GM18526 (cell line): ENCODE measurements around the gene PHF21B.

Source experiments
- POLR2A ChIP-seq: IDR thresholded peaks from 3 replicates; pipeline ENCODE4 v1.6.1; 2011; ENCODE audit not compliant: insufficient read length; ENCODE audit errors: extremely low read depth

The PHF21B gene

DNA sequence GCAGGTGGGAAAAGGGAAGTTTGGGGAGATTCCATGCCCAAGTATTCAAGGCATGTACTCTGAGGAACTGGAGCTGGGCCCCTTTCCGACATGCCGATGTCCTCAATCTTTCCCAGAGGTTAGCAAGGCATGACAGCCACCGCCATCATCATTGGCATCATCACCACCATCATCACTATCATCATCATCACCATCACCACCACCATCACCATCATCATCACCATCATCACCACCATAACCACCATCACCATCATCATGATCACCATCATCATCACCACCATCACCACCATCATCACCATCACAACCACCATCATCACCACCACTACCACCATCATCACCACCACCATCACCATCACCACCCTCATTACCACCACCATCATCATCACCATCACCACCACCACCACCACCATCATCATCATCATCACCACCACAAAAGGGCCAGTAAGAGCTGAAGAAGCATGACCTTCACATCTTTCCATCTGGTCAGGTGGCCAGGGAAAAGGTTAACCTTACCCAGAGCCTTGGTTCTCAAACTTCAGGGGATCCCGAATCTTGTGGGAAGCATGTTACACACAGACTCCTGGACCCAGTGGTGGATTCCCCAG, 25.8 kb downstream of the PHF21B start:
- no peak for TF ChIP-seq POLR2A

DNA sequence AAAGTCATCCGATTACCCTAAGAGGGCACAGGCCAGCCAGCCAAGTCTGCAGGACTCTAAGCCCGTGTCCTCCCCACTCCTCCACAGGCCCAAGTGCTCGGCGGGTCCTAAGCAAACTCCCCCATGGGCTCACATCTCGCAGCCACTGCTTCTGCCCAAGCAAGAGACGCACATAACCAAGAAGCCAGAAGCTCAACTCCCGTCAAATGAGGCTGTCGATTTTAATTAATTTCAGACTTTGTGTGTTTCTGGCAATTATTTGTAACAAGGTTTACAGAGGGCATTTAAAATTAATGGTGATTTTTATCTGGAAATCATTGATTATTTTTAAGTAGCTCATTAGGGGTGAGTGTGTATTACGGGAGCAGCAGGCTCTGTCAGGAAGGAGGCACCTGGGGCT, 27.4 kb downstream of the PHF21B start:
- TF ChIP-seq POLR2A: no peak

DNA sequence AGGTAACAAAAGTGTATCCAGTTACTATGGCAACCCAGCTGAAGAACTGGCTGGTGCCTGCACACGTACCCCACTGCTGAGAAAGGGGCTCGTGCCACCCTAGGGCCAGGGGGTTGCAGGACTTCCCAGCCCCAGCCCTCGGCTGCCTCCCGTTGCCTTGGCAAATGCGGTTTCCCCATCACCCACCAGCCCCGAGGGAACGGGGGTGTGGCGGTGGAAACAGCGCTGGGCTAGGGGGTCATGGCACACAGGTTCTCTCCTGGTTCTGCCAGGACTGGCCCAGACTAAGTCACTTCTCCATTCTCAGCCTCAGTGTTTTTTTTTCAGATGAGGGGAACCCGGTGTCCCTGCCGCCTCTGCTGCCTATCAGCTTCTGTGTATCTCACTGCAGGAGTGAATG, 27.9 kb downstream of the PHF21B start:
- no peak for TF ChIP-seq POLR2A

DNA sequence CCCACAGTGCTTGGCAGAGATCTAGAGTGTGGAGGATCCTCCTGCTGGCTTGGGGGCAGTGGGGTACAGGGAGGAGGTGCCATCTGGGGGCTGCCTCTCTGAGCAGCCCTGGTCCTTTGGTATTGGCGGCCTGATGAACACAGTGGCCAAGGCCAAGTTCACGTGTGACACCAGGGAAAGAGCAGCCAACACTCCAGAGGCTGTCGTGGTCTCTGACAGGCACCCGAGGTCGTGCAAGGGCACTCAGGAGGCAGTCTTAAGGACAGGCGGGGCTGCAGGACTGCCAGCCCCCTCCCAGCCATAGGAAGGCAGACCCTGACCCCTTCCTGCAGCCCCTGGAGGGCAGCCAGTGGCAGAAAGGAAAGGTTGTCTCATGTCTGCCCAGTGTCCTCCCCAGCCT, 30.7 kb downstream of the PHF21B start:
- TF ChIP-seq POLR2A: no peak

DNA sequence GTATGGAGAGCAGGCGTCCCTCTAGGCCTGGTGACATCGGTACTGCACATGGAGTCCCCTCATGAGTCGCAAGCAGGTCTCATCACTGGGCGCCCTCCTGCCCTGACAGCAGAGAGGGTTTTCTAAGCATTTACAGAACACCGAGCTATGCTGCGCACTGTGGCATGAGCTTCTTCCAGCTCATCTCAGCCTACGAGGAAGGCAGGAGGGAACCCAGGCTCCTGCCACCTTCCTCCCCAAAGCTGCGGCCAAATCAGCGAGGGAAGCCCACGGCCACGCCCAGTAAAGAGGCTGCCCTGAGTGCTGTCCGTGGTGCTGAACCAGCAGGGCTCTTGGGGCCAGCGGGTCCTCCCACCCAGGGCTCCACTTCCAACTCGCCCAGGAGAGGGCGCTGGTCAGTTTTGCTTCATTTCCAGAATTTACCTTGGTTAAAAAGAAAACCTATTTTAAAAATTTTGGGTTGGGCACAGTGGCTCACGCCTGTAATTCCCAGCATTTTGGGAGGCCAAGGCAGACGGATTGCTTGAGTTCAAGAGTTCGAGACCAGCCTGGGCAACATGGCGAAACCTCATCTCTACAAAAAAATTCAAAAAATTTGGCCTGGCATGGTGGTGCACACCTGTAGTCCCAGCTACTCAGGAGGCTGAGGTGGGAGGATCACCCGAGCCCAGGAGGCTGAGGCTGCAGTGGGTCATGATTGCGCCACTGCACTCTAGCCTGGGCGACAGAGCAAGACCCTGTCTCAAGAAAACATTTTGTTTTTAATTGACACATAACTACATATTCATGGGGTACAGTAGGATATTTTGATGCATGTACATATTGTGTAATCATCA, 34.2 kb downstream of the PHF21B start:
- no peak for TF ChIP-seq POLR2A

DNA sequence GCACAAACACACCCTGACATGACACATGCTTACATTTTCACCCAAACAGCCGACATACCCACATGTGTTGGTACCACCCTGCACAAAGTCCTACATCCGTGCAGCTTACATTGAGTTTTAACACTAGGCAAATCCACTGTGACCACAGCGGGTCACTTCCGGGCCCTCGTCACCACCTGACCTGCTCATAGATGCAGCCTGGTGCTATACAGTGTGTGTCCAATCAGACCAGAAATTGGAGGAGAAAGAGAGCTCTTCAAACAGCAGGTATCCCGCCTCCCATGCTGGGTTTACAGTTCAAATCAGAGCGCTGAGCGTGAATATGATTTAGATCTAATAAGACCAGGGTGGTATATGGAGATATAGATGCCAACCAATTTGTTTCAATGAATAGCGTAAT, 35.4 kb downstream of the PHF21B start:
- TF ChIP-seq POLR2A: no peak

DNA sequence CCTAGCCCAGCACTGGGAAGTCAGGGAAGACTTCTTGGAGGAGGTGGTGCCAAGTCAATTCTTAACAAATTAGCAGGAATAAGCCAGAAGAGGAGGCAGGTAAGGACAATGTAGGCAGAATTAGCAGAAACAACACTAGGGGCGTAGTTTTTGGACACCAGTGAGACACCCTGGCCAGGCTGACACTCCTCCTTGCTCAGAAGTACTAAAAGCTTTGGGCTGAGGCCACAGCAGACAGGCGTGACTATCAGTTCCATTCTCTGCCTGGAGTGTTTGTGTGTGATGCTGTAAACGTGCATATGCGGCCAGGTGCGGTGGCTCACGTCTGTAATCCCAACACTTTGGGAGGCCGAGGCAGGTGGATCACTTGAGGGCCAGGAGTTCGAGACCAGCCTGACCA, 36.0 kb downstream of the PHF21B start:
- TF ChIP-seq POLR2A: no peak

DNA sequence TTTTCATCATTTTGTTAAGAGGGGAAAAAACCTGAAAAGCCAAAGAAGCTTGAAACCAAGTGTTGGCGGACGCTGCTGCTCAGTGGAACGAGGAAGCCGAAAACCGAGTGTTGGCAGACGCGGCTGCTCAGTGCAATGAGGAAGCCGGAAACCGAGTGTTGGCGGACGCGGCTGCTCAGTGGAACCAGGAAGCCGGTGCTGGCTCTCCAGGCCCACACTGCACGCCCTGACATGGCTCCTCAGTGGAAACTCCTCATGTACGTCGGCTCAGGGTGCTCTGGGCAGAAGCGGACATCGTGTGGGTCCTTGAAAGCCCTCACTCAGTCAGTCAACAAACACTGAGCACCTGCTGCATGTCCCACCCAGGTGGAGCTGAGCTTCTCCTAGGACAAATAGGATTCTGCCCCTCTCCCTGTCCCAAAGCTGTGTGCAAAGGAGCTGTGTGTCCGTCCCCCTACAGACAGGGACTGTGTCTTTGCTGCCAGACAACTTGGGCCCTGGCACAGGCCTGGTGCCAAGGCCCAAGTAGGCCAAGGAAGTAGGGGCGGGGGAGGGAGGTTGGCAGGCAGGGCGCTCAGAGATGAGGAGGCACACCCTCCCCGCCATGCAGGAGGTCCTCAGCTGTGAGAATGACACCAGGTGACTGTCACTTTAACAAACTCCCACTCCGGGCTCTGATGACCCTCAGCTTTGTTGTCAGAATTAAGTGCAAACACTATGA, 37.3 kb downstream of the PHF21B start:
- no peak for TF ChIP-seq POLR2A

DNA sequence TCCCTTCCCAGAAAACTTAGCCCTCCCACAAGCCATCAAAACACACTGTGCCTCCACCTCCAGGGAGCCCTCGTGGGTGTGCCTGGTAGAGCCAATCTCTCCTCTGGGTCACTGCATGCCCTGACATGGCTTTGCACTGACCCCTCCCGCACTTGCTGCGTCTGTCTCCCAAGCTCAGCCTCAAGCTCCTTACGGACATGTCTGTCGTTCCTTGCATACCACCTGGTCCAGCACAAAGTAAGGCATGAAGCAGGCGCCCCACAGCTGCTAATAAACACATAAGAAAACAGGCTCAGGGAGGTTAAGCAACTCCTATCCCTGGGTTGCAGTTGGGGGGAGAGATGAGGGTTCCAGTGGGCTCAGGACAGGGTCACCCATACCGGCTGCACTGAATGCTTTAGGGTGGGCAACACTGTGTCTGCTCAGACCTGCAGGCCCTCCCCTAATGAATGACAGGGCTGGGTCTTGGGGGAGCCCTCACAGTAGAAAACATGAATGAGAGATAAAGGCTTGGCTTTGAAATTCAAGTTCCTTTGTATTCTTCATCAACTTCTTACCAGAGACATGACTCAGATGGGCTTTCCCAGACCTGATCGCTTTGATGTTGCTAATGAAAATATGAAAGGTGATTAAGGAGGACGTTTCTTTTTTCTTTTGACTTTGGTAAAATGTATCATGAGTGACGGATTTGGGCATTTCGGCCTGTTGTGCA, 38.0 kb downstream of the PHF21B start:
- no peak for TF ChIP-seq POLR2A

DNA sequence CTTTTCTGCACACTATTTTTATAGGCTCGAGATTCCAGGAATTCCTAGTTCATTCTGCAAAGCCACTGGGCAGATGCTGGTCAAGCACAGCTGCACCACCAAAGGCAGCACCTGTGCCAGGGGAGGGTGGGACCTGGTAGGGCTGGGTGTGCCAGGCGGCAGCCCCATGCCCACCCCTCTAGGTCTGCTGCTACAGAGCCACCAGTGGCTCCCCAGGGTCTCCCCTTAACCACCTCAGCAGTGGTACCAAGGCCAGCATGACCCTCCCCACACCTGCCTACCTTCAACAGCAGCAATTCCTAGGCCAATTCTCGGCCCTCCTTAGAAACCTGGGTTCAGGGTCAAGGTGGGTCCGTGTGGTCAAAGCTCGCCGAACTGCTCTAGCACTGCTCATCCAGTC, 39.5 kb downstream of the PHF21B start:
- no peak for TF ChIP-seq POLR2A

DNA sequence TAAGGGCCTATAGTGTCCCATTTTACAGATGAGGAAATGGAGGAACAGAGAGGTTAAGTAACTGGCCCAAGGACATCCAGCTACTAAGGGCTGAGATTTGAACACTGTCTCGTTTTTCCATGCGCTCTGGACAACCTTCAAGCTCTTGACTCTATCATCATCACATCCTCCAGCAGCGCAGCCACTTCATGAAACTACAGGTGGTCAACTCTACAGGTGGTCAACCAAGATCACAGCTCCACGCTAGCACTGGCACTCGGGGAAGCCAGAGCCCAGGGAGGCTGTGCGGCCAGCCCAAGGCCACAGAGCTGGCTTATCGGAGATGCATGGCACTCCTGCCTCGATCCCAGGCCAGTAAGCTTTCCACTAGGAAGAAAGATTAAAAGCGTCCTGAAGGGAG, 40.0 kb downstream of the PHF21B start:
- no peak for TF ChIP-seq POLR2A

DNA sequence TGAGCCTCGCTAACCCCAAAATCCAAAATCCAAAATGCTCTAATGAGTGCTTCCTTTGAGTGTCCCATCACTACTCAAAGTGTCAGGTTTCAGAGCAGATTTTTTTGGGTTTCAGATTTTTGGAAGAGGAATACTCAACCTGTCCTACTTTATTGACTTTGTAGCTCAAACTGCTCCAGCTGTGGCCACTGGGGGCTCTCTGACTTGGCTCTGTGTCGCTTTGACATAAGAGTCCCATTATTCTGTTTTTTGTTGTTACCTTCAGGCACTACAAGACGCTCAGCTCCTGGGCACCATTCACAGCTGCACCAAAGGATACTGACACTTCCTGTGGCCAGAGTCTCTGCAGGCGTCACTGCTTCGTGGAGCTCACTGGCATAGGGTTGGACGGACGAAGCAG, 41.1 kb downstream of the PHF21B start:
- no peak for TF ChIP-seq POLR2A

DNA sequence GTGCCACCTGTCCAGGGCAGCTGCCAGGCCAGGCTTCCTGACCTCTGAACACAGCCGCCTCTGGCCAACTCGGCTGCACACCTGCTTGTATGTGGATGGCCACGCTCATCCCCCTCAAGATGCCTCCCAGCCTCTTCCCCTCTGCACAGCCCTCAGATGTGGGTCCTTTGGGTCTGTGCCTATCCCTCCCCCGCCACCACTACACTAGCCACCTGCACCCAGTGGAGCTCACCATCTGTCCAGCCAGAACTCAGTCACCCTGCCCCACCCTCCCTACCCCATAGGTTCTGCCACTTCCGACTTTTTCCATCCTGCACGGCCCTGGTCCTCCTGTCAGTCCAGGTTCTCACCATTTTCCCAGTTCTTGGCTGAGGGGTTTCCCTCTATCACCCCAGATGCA, 44.6 kb downstream of the PHF21B start:
- no peak for TF ChIP-seq POLR2A

DNA sequence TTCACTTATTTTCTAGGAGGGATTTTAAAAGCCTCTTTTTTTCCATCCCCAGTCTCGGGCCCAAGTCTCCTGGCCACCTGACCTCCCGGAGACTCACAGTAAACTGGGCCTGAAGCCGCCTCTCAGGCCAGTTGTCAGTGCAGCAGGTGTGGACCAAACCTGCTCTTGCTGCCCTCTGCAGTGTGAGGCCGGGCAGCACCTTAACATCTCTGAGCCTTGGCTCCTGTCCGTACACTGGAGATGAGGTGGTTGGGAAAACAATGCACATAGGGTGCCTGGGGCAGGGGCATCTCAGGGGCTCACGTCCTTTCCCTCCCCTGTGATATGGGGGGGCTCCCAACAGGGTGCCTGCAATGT, 45.1 kb downstream of the PHF21B start:
- TF ChIP-seq POLR2A: no peak

DNA sequence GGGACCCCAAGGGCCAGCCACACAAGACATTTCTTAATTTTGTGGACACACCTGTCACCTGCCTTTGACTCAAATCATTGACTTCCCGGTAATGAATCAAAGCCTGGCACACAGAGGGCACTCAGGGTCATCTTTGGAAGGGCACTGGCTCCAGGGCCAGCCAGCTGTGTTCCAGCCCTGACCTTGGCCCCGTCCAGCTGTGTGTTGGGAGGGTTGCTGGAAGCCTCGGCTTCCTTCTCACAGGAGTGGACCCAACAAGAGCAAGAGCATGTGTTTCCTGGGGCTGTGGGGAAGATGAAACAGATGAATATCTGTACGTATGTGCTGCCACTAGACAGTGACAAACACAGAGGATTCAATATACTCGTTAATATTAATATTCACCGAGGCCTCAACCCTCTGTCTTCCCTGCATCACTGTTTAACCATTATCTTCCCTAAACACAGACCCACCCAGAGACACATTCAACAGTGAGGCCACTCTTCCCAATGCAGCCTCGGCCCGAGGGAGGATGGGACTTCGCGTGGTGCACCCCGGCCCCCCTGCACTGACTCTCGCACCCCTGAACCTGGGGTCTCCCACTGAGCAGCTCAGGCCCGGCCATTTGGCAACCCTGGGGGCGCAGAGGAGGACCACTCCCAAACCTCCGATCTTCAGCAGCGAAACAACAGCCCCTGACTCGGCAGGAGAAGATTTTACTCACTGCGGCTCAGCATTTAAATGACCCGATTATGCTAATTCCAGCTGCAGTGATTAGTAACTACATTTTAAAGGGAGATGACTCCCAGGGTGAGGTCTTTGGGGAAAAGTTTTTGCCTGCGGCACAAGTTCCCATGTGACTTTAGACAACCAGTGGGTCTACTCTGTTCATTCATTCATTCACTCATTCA, 45.7 kb downstream of the PHF21B start:
- TF ChIP-seq POLR2A: no peak

DNA sequence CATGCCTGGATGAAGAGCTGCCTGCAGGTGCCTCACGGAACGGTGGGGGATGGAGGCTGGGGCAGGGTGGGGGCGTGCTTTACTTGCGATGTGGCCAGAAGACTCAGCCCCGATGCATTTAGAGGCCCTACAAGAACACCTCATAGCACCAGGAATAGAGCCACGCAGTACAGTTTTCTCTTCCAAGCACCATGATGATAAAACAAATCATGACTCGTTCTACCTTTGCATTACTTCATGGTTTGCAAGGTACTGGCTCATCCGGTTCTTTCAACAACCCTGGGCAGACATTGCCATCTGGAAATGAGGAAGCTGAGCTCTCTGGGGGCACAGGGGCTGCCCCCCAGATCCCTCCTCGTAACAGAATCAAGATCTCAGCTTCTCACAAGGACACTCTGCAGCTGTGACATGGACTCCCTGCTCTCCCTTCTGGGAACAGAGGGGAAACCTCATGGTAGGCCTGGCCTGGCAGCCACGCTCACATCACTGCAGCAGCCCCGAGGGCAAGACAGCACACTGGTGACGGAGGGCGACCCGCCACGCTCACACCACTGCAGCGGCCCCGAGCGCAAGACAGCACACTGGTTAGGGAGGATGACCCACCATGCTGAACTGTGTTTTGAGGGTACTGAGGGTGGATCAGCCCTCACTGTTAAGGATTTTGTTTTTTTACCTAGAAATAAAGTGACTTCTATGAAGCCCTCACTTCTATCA, 46.9 kb downstream of the PHF21B start:
- TF ChIP-seq POLR2A: no peak
